Ovary (tissue), 3 donors: ENCODE data around the gene TMEM135.

ENCODE experiments used
- EP300 ChIP-seq: sonication (generic); formaldehyde crosslinking; IDR thresholded peaks from one replicate; pipeline ENCODE4 v1.6.1; 2017; ENCODE audit warnings: antibody characterized with exemption
- POLR2A ChIP-seq: fragments of 450-650 bp; IDR thresholded peaks from one replicate; pipeline ENCODE4 v1.6.1; 2017; ENCODE audit warnings: antibody characterized with exemption, mild to moderate bottlenecking, moderate library complexity
- TF ChIP-seq, protein P1 (sequence below), 3 donors: fragments of 450-650 bp in 2 of 3; fragments of 200-600 bp in 1 of 3; IDR thresholded peaks; one replicate each; pipeline versions ENCODE4 v1.5.1 to v1.8.0; 2016 to 2022; ENCODE audit warnings: antibody characterized with exemption in 3 of 3, mild to moderate bottlenecking in 1 of 3
- donor health status: DM: no; HTN: no; CAD: no.

DNA sequence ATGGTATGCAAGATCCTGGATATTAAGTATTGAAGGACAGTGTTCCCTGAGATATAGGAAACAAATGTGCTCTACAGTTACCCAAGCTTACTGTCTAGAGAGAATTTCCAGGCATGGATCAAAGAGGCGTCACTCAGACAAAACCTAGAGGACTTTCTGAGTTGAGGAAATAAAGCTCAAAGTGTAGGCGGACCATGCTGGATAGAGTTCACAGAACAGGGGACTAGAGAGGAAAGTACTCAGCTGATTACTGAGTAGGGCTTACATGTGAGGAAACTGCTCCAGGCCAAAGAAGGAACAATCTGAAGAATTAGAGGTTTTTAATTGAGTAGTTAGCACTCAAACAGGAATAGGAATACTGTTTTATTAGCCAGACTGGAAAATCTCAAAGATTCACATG, 193.3 kb downstream of the TMEM135 start:
- TF ChIP-seq POLR2A (no peak), EP300 (no peak)
- TF ChIP-seq, protein P1, sequence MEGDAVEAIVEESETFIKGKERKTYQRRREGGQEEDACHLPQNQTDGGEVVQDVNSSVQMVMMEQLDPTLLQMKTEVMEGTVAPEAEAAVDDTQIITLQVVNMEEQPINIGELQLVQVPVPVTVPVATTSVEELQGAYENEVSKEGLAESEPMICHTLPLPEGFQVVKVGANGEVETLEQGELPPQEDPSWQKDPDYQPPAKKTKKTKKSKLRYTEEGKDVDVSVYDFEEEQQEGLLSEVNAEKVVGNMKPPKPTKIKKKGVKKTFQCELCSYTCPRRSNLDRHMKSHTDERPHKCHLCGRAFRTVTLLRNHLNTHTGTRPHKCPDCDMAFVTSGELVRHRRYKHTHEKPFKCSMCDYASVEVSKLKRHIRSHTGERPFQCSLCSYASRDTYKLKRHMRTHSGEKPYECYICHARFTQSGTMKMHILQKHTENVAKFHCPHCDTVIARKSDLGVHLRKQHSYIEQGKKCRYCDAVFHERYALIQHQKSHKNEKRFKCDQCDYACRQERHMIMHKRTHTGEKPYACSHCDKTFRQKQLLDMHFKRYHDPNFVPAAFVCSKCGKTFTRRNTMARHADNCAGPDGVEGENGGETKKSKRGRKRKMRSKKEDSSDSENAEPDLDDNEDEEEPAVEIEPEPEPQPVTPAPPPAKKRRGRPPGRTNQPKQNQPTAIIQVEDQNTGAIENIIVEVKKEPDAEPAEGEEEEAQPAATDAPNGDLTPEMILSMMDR (IDR thresholded peaks at IDR 0.05): no peak
